HG02973 (cell line): ENCODE data around the gene TRMT61A.

Experiments used
- ATAC-seq: cut with Tn5 transposase; IDR thresholded peaks from one replicate; pipeline ENCODE4 v1.9.1; 2021; ENCODE audit warnings: moderate library complexity; ENCODE audit not compliant: unreplicated experiment

TRMT61A gene

DNA sequence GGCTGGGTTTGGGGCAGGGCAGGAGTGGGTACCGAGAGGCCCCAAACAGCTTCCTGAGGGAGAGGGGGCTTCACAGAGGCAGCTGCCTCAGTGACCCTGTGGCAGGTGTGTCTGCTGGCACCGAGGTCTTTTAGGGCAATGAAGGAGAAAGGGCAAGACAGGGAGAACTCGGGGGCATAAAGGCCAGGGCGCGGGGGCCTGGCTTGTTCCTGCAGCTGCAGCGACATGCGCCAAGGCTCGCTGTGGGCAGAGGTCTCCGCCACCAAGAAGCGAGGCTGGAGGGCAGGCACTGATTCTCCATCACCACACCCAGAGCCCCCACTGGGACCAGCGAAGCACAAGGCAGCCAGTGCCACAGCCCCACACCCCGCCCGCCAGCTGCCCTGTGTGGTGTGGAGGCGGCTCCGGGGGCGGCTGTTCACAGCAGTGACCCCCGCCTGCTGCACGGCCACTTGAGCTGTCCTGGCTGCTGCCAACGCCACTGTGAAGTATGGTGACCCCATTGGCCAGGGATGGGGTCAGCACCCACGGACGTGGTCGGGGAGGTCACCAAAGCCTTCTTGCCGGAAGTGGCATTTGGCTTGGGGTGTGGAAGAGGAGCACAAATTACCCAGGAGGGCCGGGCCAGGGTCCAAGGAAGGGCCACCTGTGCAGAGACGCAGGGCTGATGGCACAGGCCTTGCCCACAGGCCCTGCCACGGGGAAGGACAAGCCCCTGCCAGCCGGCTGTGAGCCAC, 17.1 kb downstream of the TRMT61A start:
- ATAC-seq = no peak

DNA sequence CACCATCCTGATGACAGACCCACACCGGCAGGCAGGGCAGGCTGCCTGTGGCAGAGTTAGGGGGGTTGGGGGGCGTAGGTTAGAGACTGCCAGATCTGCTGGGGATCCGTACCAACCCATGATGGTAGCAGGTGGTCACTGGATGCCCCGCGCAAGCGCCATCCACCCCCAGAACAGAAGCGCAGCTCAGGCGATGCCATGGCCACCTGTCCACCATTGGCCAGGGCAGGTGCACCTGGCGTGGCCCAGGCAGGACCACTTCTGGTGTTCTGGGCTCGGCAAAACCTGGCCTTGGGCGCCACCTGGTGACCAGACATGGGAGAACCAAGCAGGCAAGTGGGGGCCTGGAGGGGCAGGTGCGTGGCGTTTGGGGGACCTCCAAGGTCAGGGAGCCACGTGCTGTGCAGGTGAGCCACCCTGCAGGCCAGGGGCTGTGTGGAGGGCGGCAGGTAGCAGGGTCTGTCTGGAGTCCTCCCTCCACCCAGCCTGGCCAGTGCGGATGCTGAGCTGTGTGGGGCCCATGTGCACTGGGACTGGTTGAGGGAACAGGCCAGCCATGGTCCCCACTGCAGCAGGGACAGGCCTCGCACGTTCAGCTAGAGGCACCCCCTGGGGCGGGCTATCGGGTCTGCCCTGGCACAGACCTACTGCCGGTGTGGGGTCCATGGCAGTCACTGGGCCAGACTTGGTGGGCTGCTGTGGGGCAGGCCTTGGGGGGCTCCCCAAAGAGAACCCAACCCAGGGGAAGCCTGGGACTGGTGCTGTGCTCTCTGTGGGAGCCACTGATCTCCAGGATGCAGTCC, 17.9 kb downstream of the TRMT61A start:
- no peak for ATAC-seq

DNA sequence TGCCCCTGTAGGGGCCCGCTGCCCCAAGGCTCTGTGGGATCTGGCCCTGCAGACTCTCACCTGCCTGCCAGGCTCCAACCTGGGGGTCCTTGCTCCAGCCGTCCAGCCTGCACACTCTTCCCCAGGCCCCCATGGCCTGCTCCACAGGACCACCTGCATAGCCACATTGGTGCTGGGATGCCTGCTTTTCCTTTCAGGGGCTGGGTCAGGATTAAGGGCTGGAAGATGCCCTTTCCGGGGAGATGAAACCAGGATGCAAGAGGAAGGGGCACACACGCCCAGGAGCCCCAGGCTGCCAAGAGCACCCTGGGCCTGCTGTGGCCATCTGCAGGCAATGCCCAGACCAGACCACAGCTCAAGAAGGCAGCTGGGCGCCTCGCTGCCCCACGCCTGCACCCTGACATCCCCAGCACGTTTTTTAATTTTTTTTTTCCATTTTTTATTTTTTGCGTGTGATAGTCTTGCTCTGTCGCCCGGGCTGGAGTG, 18.5 kb downstream of the TRMT61A start:
- ATAC-seq = no peak

DNA sequence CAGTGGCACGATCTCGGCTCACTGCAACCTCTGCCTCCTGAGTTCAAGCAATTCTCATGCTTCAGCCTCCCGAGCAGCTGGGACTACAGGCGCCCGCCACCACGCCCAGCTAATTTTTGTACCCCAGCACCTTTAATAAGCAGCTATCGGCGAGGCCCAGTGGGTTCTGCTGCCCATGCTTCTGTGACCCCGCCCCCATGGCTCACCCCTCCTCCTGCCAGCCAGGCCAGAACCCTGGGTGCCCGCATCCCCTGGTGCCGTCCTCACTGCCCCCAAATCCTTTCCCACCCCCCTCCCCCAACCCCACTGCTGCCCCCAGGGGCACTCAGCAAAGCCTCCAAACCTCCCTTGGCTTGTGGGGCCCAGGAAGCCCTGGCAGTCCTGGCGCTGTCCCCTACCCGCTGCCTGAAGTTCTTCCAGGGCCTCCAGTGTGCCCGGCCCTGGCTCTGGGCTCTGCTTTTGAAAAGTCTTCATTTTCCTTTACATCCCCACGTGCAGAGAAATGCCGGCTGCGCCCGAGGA, 19.0 kb downstream of the TRMT61A start:
- no peak for ATAC-seq

DNA sequence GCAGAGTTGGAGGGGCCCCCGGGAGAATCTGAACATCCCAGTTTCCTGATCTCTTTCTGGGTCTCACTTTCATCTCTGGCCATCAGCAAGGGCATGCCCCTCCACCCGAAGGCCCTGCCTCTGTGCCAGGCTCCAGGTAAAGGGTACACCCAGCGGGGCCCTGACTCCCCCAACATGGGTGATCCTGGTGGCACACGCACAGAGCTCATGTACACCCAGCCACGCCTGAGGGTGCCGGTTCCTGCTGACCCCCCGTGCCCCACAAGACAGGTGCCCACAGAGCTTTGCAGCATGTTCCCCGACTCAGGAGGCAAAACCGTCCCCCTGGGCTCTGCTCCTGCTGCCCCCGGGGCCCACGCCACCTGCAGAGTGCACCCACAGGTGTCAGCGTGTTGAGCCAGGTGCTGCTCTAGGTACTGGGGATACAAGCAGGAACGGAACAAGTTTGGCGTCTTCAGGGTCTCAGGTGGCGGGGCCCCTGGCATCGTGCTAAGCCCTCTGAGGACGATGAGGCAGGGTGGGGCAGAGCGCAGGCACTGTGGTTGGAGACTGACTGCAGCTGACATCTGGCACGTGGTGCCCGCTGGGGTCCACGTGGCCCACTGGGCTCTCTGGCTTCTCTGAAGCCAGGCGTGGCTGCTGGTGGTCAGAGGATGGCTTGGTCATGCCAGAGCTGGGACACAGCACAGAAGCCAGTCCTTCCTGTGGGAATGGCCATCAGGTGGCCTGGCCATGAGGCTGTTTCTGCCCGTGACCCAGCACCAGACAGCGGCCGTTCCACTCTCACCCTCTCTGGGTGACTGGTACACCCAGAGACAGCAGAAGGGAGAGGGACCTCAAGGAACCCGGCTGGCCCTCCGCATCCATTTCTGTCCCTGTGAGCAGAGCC, 19.7 kb downstream of the TRMT61A start:
- no peak for ATAC-seq

DNA sequence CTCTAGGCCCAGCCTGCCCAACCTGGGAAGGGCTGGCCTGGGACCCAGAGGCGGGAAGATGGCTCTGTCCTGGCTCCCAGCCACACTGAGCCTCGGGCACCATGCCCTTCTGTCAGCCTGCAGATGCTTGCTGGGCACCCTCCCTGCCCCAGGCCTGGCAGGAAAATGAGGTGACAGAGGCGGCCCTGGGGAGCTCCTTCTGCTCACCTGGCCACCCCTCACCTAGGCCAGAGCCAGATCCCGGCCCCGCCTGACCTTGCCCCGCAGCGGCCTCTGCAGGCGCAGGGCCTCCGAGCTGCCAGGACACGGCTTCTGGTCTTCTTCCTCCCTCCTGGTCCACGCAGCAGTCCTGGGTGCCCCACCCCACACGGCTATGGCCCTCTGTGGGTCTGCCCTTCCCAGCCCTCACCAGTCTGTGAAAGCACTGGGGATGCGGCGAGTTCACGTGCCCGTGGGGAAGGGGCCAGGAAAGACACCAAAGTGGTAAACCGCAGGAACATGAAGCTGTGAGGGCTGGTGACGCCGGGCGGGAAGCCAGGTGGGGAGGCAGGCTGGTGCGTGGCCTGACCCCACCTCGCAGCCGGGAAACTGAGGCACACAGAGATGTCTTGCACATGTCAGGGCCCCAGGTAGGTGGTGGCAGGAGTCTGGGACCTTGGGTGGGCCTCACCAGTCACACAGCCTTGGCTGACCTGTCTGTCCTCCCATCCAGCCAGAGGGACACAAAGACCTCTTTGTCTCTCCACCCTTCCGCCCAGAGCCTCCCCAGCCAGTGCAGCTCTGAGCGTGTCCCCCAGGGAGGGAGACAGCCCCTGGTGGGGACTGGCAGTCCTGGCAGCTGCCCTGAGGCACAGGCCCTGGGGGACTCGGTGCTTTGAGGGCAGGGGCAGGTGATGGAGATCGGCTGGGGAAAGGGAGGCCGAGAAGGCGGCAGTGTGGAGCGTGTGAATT, 20.6 kb downstream of the TRMT61A start:
- ATAC-seq = no peak

DNA sequence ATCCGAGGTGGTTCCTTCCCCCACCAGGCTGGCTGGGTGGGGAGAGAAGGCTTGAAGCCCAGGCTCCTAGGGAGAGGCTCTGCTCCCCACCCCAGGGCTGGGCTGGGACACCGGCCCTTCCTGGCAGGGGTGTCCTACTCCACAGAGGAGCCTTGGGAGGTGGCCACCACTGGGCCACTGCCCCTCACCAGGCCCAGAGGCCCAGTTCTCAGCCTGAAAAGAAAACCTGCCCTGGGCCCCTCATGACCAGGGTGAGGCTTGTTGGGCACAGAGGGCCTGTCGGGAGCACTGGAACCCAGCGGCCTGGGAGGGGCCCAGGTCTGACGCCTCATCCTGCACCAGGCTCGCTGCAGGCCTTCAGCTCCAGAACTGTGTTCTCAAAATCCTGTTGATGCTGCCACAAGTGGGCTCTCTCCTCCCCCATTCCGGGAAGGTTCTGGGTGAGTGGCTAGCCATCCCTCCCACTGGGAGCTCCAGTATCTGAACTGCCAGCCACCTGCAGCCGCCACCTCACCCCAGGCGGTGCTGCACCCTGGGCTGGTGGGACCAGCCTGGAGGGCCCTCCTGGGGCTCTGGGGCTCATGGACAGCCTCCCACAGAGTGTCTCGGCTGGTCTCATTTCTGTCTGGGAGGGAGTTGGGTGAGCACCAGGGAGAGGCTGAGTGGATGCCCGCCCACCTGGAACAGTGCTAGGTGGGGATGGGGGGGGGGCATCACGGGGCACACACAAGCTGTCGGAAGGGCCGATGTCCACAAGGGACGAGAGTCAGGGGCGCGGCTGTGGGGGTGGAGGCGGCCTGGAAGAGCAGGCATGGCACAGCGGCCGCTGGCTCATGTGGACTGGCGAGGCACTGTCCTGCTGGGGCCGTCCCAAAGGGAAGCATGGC, 21.7 kb downstream of the TRMT61A start:
- no peak for ATAC-seq

DNA sequence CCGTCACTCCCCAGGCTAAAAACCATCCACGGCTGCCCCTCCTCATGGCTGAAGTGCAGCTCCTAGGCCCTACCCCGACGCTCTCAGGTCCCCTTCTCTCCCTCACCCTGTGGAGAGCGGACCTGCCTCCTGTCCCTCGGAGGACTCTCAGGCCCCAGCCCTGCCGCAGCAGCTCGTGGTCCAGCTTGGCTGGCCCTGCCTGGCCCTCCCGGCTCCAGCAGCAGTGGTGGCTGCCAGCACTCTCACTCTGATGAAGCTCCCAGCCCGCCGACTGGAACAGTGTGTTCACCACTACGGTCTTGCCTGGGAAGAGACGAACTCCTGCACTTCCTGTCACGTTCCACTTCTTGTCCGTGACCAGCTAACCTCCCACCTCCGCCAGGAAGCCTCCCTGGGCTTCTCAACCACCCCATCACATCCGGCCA, 22.4 kb downstream of the TRMT61A start:
- no peak for ATAC-seq

DNA sequence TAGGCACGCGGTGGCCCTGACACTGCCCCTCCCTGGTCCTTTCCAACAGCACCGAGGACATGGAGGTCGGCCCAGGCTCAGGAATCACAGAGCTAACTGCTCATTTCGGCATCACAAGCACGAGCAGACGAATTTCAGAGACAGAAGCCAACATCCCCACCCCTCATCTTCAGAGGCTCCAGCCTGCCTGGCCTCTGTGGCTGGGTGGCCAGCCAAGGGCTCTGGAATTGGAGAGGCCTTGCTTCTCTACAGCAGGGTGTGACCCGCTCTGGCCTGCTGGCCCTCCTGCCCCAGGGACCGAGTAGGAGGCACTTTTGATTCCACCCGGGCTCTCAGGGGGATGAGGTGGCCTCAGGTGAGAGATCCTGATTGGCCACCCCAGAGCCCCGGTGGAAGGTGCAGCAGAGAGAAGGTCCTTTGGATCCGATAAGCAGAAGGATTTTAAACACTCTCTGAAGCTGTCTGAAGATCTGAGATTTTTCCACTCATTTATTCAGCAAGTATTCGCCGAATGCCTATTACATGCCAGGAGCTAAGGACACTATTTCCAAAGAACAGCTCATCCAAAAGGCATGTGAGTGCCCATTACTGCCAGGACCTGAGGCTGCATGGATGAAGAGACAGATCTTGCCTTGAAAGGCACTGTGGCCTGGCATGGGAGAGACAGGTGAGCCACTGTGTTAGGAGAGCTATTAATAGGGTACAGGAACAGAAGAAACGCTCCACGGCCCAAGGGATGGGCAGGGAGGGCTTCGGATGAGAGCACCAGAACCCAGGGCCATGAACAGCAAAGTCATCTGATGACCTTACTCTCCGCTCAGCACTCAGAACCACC, 23.2 kb downstream of the TRMT61A start:
- no peak for ATAC-seq

DNA sequence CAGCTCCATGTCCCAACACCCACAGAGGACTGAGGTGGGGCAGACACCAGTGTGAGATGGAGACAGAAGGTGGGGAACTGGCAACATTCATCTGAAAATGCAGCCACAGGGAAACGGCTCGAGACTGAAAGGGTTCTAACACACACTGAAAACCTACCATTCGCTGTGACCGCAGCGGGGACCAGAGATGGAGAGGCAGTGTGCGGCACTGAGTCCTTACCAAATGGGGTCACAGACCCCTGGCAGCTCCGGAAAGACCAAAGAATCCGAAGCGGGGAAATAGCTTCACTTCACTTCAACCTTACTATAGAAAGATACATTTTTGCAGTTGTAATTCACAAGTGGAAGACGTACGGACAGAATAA, 23.8 kb downstream of the TRMT61A start:
- ATAC-seq = no peak

DNA sequence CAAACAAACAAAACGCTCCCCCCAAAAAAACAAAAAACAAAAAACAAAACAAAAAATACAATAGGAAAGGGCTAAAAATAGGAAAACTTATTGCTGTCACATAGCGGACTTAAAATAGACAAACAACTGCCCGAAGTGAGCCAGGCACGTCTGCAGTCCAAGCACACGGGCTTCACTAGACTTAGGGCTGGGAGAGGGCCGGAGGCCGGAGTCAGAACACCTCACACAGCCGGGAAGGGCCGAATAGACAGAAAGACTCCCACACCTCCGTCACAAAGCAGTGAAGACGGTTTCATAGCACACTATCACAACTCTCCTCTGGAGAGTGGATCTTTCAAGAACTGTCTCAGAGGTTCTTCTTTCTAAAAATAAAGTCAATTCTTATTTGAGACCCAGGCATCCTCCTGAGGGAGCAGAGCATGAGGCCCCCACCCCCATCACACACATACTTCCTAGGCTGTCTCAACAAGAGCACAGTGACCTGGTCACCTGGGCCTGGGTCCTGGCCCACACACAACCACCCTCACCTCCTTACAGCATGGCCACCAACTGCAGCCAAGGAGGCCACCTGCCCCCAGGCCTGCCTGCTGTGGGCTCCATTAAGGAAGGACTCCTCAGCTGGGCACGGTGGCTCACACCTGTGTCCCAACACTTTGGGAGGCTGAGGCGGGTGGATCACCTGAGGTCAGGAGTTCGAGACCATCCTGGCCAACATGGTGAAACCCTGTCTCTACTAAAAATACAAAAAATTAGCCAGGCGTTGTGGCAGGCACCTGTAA, 26.8 kb downstream of the TRMT61A start:
- ATAC-seq = no peak

DNA sequence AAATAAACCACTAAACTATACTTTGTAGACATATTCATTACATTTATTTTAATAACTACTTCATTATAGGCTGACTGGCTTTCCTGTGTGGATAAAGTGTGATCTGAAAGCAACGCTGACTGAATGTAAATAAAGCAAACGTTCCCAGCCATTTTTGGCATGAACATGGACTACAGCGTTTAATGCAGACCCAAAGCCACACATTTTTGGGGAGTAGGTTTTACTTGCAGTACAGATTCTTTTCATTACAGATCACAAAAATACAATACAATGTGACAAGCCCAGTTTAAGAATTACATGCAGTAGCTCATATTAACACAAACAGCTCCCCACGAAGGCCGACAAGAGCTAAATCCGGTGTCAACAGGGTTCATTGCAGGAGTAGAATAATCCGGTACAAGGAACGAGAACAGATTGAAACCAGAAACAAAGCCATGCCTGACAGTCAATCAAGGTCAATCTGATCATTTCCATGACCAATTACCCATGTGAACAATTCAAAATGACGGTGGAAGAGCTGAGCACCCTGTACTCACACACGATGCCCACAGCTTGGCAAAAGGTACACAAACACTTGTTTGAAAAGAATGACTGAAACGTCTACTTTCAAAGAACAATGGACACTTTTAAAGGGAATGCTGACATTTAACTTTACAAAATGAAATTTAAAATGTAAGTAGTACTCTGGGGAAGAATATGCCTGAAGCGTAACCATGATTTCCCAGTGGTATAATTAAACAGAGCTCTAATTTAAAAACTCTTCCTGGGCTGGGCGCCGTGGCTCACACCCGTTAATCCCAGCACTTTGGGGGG, 28.2 kb downstream of the TRMT61A start:
- no peak for ATAC-seq

DNA sequence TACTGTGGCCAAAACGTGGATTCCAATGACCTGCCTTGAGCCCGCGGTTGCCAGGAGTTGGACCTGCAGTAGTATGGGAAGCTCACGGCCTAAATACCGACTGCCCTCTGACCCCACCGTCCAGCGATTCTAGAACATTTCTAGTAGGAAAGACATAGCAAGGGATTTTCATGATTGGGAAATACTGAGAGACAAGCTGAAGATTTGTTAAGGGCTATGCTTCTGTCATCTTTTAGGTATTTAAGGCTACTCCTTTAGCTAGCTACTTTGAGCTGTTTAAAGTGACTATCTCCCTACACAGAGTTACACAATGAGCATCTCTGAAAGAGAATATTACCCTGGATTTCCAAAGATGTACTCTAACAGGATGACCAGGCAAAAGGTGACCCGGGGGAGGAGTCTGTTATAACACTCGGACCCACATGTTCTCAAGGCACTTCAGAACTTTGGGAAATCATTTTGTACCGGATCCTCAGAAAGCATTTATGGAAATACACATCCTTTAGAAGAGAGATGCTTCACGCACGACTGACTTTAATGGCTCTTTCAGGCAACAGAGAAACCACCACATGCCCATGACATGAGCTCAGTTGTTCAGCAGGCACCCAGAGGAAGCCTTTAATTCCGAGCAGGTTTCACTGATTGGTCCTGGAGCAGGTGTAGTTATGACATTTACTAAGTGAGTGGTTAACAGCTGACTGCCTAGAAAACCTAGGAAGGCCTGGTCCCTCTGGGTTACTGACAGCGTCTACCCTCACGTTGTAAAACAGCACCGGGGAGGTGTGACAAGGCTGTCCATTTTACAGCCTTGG, 29.3 kb downstream of the TRMT61A start:
- no peak for ATAC-seq

DNA sequence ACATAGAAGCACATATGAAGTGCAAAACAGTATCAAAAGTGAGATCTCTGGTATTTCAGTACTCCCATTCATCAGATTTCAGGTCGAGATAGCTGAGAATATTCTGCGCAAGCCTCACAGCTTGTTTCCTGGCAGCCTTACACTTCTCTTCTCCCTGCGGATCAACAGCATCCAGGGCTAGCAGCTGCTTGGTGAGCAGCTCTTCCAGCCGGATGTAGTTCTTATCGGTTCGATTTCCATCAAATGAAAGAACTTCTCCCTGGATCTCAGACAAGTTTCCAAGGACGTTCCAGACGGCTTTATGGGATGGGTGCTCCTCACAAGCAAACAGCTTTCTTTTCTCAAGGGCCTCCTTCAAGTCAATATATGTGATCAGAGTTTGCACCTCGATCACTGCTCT, 30.8 kb downstream of the TRMT61A start:
- no peak for ATAC-seq

DNA sequence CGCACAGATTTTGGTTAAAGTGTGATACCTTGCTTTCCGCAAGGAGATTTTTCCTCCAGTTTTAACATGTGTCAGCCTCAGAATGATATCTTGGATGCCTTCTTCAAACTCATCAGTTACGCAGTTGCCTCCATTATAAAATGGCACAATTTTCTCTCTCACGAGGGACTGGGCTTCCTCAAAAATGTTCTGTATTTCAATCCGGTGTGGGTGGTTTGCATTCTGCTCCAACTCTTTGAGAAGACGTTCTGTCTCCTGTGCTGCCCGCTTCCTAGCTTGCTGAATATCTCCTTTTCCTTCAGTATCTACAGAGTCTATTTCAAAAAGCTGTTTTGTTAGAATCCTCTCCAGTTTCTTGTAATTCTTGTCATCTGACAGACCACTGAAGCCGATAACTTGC, 31.7 kb downstream of the TRMT61A start:
- no peak for ATAC-seq
